HG02943 (cell line): ENCODE results near the gene ZNF410.
"Not testable (repeated sequence)": the region's sequence is repeated elsewhere in the genome, so short reads cannot be mapped to it uniquely, and the experiment has no call there.

Experiments used
- ATAC-seq: cut with Tn5 transposase; IDR thresholded peaks from one replicate; pipeline ENCODE4 v1.9.1; 2021; ENCODE audit warnings: mild to moderate bottlenecking, low read depth, moderate library complexity; ENCODE audit not compliant: unreplicated experiment

ZNF410 gene

DNA sequence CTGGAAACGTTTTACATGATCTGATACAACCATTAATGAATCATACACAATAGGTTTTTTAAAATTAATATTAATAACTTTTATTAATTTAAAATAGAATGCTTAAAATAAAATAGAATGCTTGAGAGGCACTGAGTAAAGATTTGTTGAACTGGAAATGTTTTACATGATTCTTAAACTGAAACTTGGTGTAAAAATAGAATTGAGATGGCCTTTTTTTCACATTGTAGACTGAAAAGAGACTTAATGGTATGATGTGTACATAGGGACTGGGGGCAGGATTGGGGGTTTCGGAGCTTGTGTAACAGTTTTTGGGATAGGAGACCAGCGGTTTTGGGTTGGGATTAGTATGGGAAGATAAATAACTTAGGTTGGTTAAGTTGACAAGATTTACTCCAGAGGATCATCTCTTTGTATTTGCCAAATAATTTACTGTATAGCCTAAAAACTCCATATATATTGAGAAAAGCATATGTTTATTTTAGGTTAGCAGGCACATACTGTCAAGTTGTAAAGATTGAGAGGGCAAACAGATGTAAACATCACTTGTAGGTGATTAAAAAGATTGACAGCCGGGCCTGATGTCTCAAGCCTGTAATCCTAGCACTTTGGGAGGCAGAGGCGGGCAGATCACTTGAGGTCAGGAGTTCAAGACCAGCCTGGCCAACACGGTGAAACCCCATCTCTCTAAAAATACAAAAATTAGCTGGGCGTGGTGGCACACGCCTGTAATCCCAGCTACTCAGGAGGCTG, 2.0 kb upstream of the ZNF410 start:
- ATAC-seq: no peak

DNA sequence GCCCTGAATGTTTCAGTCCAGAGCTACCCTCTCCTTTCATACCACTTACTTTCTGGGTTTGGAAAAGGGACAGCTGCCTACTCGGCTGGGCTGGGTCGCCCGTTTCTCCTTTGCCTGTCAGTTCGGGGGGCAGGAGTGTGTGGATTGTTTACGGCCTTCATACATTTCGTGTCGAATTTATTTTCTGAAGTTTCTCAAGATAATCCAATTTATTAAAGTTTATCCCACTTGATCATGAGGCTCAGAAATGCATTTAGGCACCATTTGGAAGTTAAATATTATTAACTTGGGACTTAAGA, 608 bp downstream of the ZNF410 start:
- ATAC-seq: no peak

DNA sequence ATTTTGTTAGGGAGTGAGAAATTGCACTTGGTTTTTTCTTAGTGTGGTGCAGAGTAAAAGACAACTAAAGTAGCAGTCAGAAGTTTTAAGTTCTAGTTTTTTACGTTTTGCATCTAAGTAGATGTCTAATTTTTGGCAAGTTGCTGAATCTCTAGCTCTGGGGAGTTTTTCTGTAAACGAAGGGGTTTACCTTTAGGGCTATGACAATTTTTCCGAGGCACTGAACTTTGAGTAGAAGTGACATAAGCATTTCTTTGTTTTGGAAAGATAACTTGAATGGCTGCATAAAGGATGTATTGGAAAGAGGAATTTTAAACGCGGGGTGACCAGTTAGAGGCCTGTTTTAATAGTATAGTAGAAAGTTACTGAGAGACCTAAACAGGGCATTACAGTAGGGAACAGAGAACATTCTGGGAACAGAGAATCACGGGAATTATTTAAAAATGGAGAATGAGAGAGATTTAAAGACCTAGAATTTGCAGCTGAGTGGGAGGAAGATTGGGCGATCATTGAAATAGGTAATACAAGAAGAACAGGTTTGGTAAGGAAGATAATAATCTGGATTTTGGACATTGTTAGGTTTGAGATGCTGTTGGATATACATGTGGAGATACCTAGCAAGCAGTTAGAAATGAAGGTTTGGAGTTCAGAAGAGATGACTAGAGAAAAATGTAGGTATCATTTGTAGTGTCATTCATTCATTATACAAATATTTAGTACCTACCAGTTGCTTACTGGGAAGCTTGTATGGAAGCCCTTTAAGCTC, 1.2 kb downstream of the ZNF410 start:
- ATAC-seq: no peak

DNA sequence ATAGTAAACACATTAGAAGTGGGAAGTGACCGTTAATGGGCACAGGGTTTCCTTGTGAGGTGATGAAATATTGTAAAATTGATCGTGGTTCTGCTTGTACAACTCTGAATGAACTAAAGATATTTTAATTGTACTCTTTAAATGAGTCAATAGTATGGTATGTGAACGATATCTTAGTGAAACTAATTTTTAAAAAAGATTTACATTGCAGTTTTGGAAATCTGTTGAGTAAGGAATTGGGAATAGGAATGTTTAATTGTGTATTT, 1.7 kb downstream of the ZNF410 start:
- ATAC-seq: no peak

DNA sequence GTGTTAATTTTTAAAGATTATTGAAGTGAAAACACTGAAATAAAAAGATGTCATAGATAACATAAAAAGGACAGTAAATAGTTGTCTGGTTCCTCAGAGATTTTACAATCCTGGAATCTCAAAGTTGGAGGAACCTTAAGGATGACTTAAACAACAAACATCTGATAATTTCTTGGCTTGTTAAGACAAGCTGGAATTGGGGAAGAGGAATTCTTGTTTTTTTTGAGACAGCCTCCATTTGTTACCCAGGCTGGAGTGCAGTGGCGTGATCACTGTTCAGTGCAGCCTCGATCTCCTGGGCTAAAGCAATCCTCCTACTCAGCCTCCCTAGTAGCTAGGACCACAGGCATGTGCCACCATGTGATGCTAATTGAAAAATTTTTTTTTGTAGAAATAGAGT, 2.3 kb downstream of the ZNF410 start:
- no peak for ATAC-seq

DNA sequence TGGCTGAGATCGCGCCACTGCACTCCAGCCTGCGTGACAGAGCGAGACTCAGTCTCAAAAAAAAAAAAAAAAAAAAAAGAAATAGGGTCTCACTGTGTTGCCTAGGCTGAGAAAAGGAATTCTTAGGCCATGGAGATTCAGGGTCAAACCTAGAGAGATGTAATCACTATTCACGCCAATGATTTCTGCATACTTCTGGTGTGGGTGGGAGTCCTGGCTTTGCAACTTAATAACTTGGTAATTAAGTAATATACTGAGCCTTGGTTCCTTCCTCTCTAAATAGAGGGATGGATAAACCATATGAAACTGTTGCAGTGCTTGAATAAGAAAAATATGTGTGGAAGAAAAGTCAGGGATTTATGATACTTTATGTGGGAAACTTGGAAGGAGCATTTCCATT, 2.7 kb downstream of the ZNF410 start:
- ATAC-seq: no peak

DNA sequence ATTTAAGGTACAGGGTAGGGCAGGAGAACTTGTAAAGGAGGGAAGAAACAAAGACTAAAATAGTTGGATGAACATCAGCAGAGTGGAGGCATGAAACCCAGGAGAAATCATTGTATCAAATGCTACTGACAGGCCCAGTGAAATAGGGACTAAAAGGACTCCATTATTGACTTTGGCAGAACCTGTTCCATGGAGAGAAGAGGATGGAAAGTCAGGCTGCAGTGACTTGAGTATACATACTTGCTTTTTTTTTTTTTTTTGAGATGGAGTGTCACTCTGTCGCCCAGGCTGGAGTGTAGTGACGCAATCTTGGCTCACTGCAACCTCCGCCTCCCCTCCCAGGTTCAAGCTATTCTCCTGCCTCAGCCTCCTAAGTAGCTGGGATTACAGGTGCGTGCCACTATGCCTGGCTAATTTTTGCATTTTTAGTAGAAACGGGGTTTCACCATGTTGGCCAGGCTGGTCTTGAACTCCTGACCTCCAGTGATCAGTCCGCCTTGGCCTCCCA, 7.6 kb downstream of the ZNF410 start:
- ATAC-seq: not testable (repeated sequence)

DNA sequence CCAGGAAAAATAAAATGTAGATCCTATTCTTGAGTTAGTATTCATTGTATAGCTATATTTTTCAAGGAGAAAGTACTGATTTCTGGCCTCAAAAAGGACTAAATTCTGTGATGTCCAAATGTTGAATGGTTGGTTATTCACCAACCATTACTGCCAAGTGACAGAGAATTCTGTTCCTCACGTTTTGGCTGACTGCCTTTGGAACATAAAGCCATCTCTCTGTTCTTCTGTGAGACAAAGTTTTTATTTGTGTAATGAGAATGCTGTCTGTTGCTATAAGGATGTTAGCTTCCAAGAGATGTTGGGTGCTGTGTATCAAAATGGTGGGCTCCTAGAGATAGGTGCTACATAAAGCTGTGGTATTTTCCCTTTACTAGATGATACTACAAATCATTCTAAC, 9.3 kb downstream of the ZNF410 start:
- ATAC-seq: no peak

DNA sequence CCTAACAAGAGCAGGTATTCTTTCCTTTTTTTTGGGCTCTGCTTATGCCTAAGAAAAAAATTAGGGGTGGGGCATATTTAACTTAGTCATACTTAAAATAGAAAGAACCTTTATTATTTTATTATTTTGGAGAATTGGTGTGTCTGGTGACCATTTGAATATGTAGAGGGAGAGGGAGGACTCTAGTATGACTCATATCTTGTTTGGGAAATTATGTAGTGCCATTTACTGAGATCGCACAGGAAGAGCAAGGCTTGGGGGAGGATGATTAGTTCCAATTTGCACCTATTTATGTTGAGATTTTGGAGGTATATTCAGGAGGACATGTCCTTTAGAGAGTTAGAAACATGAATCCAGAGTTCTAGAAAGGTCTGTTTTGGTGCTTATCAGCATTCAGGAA, 9.9 kb downstream of the ZNF410 start:
- ATAC-seq: no peak

DNA sequence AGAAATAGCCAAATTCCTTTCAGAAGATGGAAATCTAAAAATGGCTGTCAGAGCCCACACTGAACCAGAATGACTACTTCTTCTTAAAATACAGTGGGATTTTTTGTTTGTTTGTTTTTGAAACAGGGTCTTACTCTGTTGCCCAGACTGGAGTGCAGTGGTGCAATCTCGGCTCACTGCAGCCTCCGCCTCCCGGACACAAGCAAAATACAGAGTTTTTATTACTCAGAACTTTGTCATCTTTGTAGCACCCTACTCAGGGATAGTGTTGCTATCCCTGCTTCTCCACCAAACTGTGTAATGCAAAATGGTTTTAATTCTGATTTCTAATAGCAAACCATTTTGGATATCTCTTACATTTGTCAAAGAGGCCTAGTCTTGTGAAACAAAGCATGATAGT, 16.4 kb downstream of the ZNF410 start:
- ATAC-seq: no peak

DNA sequence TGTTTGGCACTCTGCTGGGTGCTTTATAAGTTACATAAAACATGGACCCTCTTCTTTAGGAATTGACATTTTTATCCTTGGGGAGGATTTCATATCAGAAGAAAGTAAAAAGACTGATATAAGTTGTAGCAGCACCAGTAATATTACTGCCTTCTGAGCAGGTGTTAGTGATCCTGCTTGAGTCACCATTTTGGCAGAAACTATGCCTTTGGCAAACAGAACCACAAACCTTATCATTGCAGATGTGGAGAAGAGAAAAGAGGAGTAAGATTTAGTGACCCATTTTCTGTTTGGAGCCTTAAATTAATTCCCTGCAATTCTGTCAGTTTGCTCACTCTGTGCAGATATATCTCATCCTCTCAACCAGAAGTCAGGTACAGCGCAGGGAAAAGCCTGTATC, 23.0 kb downstream of the ZNF410 start:
- no peak for ATAC-seq

DNA sequence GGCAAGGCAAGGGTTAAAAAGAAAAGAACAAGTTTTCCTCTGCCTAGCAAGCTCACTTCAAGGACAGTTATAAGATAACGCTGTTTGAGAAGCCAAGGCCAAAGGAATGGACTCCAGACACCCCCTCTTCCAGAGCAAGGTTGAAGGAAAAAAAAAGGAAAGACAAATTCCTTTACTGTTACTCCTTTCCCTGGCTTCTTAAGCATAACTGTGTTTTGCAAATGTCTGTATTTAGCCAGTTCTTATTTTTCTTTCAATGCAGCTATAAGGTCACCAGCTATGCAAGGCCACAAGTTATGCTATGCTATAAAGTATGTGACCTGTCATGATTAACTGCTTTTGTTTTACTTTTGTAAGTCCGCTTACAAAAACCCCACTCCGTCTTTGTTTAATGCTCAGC, 26.6 kb downstream of the ZNF410 start:
- ATAC-seq: no peak

DNA sequence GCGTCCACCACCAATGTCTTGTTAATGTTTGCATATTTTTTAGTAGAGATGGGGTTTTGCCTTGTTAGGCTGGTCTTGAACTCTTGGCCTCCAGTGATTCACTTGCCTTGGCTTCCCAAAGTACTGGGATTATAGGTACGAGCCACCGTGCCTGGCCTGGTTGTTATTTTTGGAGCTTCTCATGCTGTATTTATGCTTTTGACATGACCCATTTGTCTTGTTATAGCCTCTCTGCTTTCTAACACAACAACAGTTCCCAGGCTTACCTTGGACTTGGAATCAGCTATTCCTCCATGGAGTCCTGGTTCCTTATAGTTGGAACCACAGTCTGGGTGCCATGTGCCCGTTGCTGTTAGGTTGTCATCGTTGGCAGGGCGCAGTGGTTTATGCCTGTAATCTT, 29.7 kb downstream of the ZNF410 start:
- no peak for ATAC-seq

DNA sequence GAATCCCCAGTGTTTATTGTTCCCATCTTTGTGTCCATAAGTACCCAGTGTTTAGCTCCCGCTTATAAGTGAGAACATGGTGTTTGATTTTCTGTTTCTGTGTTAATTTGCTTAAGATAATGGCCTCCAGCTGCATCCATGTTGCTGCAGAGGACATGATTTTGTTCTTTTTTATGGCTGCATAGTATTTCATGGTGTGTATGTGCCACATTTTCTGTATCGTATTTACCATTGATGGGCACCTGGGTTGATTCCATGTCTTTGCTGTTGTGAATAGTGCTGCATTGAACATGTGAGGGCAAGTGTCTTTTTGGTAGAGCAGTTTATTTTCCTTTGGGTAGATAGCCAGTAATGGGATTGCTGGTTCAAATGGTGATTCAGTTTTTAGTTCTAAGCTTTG, 32.8 kb downstream of the ZNF410 start:
- not testable (repeated sequence) for ATAC-seq

DNA sequence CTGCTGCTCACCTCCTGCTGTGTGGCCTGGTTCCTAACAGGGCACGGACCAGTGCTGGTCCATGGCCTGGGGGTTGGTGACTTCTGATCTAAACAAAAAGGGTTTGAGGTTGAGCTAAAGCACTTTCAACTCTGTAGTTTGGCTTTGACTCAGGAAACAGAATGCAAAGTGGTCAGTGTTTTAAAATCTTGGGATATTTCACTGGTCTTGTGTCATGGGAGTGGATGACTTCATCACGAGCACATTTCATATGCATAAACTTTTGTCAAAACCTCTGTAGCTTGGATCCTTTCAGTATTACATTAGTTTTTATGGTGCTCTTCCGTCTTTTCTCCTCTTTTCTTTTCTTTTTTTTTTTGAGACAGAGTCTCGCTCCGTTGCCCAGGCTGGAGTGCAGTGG, 37.7 kb downstream of the ZNF410 start:
- no peak for ATAC-seq

DNA sequence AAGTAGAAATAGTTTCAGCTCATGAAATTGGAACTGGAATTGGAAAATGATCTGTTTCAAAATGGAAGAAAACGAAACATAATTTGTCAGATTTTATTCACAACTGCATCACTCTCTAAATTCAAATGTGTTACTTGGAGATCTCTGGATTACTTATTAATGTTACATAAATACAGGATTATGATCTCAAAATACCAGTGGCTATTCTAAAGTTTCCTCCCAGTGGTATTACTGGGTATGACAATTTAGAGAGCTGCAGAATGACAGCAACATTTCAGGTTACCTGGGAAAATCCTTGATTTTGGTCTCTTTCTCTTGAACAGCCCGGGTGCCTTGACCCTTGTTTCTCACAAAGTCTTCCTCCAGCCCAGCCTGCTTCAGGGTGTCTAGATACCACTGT, 49.0 kb downstream of the ZNF410 start:
- ATAC-seq: no peak

DNA sequence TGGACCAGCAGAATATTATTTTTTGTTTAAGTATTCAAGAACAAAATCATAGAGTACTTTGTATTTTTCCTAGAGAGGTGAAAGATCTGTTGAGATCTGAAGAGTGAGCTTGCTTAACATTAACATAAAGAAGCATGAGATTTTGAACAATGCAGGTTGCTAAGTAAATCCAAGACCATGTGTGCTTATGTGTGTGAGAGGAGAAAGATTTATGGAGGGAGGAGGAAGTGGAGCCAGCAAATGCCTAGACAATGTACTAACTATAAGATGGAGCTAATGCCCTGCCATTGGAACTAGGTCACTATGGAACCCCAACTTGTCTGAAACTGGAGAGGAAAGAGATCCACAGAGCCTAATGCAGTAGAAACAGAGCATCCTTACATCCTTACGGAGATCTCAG, 49.9 kb downstream of the ZNF410 start:
- ATAC-seq: no peak

DNA sequence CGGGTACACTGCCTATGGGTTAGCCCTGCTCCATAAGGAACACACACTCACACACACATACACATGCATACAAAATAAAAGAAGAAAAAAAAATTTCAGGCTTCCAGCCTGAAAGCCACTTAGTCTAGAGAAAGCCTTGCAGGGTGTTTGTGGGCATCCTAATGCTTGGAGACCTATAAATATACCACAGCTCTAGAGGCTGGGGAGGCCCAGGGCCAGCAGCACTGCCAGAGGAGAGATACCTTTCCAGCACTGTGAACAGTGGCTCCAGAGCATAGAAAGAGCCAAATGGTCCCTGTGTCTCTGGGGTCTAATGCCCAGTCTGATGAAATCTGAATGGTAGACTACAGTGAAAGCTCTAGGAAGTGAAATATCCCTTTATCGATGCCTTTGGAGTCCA, 50.4 kb downstream of the ZNF410 start:
- ATAC-seq: no peak

DNA sequence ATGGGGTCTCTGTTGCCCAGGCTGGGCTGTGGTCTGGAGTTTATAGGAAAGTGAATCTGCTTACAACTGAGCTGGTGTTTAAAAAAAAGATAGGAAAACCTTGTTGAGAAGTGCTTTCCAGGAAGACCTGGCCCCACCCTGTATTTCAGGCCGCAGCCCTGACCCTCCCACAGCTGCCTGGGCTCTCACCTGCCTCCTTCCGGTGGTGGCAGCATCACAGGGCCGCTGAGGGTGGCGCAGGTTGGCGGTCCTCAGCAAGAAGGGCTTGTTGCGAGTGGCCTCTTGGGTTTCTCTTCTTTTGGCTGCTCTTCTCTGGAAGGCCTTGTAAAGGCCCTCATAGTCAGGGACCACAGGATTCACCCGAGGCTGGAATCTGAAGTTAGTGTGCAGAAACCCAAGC, 55.5 kb downstream of the ZNF410 start:
- no peak for ATAC-seq

DNA sequence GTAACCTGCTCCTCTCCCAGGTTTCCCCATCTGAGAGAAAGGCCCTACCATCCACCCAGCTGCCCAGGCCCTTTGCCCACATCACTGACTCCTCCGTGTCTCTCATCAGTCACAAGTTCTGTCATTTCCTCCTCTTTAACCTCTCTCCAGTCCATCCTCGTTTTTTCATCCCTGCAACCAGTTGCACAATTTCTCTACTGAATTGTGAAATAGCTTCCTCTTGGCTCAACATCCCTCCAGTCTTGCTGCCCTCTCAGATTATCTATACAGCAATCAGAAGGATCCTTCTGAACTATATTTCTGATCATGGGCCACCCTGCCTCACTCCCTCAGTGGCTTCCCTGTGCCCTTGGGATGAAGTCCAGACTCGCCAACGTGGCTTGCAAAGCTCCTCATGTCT, 56.4 kb downstream of the ZNF410 start:
- no peak for ATAC-seq

DNA sequence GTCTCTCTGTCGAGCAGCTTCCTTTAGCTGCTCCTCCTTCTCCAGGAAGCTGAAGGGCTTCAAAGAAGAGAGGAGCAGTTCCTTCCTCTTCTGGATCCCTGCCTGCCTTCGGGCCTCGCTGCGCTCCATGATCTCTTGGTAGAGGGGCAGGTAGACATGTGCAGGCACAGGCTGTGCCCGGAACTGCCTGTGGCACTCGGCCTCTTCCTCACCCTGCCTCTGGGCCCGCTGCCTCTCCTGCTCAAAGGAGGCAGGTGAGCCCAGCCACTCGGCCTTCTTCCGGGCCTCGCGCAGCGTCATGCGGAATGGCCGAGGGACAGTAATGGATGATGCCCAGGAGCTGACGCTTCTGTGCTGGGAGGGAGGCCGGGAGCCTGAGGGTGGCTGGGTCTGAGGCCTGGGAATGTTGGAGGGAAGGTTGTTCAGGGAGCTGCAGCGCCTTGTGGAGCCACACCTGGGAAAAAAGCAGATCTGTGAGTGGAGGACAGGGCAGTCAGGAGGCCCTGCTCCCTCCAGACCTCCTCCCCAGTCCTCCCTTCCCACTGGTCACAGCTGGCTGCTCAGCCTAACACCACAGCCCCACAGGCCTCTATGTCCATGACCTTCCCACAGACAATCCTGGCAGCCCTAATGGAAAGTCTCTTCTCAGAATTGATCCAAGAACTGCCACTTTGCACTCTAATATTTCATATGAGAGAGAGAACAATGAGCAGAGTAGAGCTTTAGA, 57.9 kb downstream of the ZNF410 start:
- no peak for ATAC-seq

DNA sequence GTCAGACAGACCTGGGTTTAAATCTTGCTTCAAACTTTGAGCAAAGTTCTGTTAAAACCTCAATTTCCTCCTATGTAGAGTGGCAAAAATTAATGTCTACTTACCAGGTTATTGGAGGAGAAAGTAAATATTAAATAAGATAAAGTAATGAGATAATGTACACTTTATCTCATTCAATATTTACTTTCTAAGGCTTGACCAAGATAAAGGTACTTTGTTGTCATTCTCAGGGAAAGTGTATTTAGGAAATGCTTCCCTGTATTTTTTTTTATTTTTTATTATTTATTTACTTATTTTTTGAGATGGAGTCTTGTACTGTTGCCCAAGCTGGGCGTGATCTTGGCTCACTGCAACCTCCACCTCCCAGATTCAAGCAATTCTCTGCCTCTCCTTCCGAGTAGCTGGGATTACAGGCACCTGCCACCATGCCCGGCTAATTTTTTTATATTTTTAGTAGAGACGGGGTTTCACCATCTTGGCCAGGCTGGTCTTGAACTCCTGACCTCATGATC, 58.6 kb downstream of the ZNF410 start:
- no peak for ATAC-seq
